ENCODE results near the gene NINL.

DNA sequence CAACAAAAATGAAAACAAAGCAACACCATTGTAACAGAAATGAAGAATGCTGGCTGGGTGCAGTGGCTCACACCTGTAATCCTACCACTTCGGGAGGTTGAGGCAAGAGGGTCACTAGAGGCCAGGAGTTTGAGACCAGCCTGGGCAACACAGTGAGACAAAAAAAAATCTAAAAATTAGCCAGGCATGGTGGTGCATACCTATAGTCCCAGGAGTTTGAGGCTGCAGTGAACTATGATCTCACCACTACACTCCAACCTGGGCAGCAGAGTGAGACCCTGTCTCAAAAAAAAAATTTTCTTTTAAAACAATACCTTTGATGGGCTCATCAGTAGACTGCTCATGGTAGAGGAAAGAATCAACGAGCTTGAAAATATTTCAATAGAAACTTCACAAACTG lies 18.5 kb downstream of the NINL start:
- TF ChIP-seq, protein P1, sequence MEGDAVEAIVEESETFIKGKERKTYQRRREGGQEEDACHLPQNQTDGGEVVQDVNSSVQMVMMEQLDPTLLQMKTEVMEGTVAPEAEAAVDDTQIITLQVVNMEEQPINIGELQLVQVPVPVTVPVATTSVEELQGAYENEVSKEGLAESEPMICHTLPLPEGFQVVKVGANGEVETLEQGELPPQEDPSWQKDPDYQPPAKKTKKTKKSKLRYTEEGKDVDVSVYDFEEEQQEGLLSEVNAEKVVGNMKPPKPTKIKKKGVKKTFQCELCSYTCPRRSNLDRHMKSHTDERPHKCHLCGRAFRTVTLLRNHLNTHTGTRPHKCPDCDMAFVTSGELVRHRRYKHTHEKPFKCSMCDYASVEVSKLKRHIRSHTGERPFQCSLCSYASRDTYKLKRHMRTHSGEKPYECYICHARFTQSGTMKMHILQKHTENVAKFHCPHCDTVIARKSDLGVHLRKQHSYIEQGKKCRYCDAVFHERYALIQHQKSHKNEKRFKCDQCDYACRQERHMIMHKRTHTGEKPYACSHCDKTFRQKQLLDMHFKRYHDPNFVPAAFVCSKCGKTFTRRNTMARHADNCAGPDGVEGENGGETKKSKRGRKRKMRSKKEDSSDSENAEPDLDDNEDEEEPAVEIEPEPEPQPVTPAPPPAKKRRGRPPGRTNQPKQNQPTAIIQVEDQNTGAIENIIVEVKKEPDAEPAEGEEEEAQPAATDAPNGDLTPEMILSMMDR (IDR thresholded peaks at IDR 0.05), result no peak
- TF ChIP-seq POLR2A (IDR thresholded peaks at IDR 0.05; ENCODE audit: low read depth), result no peak
- no peak for TF ChIP-seq EP300 (IDR thresholded peaks at IDR 0.05)

All from esophagus muscularis mucosa (tissue), 4 donors.